ENCODE measurements around the gene DUSP8. TPM values are rescaled to one million over a fixed set of nuclear protein-coding genes. Genes with fewer than 3 reads are reported as not detected.

Gene DUSP8
- total and polyA plus RNA-seq, 8 donors, result 0.80 to 21.8 (median 1.7) TPM

- peak in 1 of 4 donors; percentile 71 for DNase-seq
- Histone ChIP-seq H3K27ac (no peak overlapping the region), H3K4me1 (peaks cover 12 to 26% of the 10 kb centered on the region in 2 donors), H3K9me3 (no peaks in the 10 kb centered on the region), H3K4me3 (no peak overlapping the region), H3K27me3 (peaks cover 0 to 58% of the 10 kb centered on the region in 2 donors), H3K36me3 (peaks cover 0 to 14% of the 10 kb centered on the region in 2 donors)
- intact Hi-C loops (cut with DNase I), result no loop called here
- no peak for TF ChIP-seq CTCF (IDR thresholded peaks at IDR 0.05)
- ATAC-seq, result no peak
Observed at GRCh38 chr11:1556278-1556902, 15.7 kb downstream of the DUSP8 start.

DNA sequence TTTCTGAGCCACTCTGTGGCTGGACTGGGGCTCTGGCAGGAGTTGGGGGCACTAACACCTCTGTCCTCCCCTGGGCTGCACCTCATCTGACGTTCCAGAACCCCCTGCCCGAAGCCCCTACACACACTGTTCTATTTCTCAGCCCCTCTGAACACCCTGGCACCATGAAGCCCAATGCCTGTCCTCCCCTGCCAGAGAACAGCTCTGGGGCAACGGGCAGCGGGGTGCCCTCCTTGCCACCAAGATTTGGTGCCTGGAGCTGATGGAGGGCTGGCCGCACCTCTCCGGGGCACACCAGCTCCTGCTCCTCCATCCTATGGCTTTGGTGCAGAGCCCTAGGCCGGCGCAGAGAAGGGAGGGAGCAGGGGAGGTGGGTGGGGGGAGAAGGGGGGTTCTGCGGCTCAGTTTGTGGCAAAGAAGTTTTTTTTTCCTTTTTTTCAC, 16.3 kb downstream of the DUSP8 start:
- Histone ChIP-seq H3K4me3 (no peak overlapping the region), H3K36me3 (peaks cover 0 to 14% of the 10 kb centered on the region in 2 donors), H3K27ac (no peak overlapping the region), H3K9me3 (no peaks in the 10 kb centered on the region), H3K4me1 (peaks cover 12 to 26% of the 10 kb centered on the region in 2 donors), H3K27me3 (peaks cover 0 to 58% of the 10 kb centered on the region in 2 donors)
- peak in 1 of 4 donors; percentile 65 for DNase-seq
- no peak for ATAC-seq
- TF ChIP-seq CTCF (IDR thresholded peaks at IDR 0.05), result no peak
- intact Hi-C loops (cut with DNase I), result no loop called here

- intact Hi-C loops (cut with DNase I), result no loop called here
- ATAC-seq, result no peak
- H3K4me1 ChIP-seq, result peaks cover 12 to 26% of the 10 kb centered on the region in 2 donors
- H3K9me3 ChIP-seq, result no peaks in the 10 kb centered on the region
- H3K27ac ChIP-seq, result no peak overlapping the region
- H3K27me3 ChIP-seq, result peaks cover 0 to 58% of the 10 kb centered on the region in 2 donors
- TF ChIP-seq CTCF (IDR thresholded peaks at IDR 0.05), result no peak
- DNase-seq, result peak in 1 of 4 donors; percentile 55
- H3K4me3 ChIP-seq, result no peak overlapping the region
- peaks cover 0 to 14% of the 10 kb centered on the region in 2 donors for H3K36me3 ChIP-seq
Observed at GRCh38 chr11:1554981-1555712, 16.9 kb downstream of the DUSP8 start.

DNA sequence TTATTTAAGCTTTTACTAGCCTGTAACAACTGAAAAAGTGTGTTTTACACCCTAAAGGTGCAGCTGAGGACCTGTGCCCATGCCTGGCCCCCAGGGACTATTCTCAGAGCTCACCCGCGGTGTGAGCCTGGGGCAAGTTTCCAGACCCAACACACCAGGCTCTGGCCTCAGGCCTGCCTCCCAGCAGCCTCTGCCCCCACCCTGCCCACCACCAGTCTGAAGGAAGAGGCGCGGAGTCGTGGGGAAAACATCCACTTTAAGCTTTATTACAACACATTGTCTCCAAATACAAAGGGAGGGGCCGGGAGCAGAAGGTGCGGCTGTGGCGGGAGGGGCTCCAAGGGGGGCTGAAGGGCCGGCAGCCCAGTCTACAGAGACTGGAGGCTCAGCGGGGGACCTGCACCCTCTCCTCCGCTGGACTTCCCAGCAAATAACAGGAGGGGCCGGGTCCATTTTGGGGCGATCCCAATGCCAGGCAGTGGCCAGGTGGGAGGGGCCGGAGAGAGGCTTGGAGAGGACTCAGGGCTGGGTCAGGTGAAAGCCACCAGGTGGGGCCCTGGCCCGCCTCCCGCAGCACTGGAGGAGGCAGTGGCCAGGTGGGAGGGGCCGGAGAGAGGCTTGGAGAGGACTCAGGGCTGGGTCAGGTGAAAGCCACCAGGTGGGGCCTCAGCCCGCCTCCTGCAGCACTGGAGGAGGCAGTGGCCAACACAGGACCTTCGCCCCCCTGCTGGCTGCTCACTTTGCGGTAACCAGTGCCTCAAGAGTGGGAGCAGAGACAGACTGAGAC, 18.1 kb downstream of the DUSP8 start:
- intact Hi-C loops (cut with DNase I), result no loop called here
- no peaks in the 10 kb centered on the region for H3K9me3 ChIP-seq
- no peak for TF ChIP-seq CTCF (IDR thresholded peaks at IDR 0.05)
- peaks cover 6 to 15% of the 10 kb centered on the region in 2 donors for H3K4me1 ChIP-seq
- no peak overlapping the region for H3K27ac ChIP-seq
- DNase-seq, result peak in 3 of 4 donors; percentile 62 to 92 (median 87)
- ATAC-seq, result peak; percentile 85
- no peak overlapping the region for H3K4me3 ChIP-seq
- peaks cover 0 to 14% of the 10 kb centered on the region in 2 donors for H3K36me3 ChIP-seq
- peaks cover 0 to 60% of the 10 kb centered on the region in 2 donors for H3K27me3 ChIP-seq
